NCI-H2227 (cell line): ENCODE measurements around the gene C2CD4C.
"Not testable (repeated sequence)": the region's sequence is repeated elsewhere in the genome, so short reads cannot be mapped to it uniquely, and the experiment has no call there.

ENCODE experiments used
- DNase-seq: peaks from one replicate; lab custom pipeline; 2025; ENCODE audit not compliant: unreplicated experiment; lab: John Stamatoyannopoulos, UW

Gene C2CD4C, protein sequence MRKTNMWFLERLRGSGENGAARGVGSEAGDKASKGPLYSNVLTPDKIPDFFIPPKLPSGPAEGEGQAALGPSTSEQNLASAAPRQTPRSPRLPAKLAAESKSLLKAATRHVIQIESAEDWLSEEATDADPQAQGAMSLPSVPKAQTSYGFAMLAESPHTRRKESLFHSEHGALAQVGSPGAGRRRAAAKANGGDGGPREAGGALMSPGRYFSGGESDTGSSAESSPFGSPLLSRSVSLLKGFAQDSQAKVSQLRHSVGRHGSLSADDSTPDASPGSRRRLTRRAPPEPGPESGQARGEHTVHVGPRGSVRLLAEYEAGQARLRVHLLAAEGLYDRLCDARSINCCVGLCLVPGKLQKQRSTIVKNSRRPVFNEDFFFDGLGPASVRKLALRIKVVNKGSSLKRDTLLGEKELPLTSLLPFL

DNA sequence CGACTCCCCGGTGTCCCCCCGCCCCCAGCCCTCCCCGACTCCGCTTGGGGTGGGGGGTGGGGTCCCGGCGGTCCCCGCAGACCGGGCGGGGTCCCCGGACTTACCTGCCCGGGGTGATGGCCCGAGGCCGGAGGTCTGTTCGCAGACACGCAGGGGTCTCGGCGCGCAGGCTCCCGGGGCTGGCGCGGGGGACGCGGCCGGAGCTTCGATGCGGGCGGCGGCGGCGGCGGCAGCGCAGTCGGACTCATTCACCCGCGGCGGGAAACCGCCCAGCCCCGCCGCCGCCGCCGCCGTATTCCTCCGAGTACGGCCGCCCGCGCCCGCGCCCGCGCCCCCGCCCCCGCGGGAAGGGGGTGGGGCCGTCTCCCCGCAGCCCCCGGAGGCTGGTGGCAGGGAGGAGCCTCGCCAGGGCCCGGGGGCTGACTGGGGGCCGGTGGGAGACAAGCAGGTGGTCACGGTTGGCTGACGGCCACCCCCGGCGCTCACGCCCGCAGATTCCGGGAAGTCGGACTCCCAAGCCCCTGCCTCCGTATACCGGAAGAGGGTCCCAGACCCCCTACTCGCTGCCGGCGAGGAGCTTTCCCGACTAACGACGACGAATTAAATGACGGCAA is at the start of gene C2CD4C:
Gene C2CD4C, minus strand, starts transcription at position 246 of the 614 bp plus-strand sequence. CDS start 786 bp downstream, outside the sequence.
- peak; percentile 71 for DNase-seq

DNA sequence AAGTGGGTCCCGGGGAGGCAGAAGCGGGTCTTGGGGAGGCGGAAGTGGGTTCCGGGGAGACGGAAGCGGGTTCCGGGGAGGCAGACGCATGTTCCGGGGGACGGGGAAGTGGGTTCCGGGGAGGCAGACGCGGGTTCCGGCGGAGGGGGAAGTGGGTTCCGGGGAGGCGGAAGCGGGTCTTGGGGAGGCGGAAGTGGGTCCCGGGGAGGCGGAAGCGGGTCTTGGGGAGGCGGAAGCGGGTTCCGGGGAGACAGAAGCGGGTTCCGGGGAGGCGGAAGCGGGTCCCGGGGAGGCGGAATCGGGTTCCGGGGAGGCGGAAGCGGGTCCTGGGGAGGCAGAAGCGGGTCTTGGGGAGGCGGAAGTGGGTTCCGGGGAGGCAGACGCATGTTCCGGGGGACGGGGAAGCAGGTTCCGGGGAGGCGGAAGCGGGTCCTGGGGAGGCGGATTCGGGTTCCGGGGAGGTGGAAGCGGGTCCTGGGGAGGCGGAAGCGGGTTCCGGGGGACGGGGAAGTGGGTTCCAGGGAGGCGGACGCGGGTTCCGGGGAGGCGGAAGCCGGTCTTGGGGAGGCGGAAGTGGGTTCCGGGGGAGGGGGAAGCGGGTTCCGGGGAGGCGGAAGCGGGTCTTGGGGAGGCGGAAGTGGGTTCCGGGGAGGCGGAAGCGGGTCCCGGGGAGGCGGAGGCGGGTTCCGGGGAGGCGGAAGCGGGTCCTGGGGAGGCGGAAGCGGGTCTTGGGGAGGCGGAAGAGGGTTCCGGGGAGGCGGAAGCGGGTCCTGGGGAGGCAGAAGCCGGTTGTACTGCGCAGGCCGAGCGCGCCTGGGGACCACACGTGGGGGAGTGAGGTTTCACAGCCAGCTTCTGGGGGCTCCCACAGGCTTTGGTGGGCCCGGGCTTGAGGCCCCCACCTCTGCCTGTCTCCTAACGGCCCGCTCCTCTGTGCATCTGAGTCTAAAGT is 49.4 kb upstream of the C2CD4C start:
- DNase-seq: no peak

DNA sequence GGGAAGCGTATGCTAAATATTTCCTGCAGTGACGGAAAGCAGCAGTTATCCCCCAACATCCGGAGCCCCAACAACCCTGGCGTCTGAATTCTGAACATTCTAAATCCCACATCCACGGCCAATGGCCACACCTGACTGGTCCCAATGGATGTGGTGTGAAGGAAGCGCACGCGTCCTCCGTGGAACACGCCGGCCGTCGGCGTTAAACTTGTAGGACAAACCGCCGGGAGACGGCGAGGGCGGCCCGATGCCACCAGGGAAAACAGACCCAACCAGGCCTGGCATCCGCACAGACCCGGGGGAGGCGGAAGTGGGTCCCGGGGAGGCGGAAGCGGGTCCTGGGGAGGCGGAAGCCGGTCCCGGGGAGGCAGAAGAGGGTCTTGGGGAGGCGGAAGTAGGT is 48.7 kb upstream of the C2CD4C start:
- DNase-seq: no peak

DNA sequence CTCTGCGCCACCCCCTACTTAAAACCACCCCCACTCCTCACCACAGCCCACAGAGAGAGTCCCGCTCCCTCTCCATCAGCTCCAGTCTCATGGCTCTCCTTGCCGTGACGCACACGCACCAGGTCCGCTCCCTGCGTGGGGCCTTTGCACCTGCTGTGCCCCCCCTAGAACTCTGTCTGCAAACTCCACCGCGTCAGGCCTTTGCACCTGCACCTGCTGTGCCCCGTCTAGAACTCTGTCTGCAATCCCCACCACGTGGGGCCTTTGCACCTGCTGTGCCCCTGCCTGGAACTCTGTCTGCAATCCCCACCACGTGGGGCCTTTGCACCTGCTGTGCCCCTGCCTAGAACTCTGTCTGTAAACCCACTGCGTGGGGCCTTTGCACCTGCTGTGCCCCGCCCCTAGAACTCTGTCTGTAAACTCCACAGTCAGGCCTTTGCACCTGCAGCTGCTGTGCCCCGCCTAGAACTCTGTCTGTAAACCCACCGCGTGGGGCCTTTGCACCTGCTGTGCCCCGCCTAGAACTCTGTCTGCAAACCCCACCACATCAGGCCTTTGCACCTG is 47.7 kb upstream of the C2CD4C start:
- DNase-seq: no peak

DNA sequence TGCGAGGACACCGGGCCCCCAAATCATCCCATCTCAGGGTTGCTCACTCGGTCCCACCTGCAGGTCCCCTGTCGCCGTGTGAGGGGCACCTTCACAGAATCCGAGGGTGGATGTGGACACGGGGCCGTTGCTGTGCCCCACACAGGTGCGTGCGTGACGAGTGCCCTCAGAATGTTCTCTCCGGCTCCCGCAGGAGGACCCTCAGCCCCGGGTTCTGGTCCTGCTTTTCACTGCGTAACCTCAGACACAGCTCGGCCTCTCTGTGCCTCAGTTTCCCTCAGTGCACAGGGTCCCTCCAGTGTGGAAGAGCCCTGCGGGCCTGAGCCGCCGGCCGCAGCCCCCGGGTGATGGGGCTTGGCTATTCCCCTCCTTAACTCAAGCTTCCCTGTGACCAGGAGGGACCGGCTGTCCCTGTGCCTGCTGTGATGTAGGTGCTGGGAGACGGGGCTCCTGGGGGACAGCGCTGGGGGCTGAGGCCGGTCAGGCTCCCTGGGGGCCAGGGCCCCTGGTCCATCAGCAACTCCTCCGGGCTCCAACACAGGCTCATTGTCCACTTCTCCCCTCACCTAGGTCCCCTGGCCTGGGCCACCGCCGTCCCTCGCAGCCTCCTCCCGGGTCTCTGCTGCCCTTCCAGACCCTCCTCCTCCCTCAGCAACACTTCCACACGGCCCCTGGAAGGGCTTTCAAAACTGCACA is 47.1 kb upstream of the C2CD4C start:
- DNase-seq: no peak

DNA sequence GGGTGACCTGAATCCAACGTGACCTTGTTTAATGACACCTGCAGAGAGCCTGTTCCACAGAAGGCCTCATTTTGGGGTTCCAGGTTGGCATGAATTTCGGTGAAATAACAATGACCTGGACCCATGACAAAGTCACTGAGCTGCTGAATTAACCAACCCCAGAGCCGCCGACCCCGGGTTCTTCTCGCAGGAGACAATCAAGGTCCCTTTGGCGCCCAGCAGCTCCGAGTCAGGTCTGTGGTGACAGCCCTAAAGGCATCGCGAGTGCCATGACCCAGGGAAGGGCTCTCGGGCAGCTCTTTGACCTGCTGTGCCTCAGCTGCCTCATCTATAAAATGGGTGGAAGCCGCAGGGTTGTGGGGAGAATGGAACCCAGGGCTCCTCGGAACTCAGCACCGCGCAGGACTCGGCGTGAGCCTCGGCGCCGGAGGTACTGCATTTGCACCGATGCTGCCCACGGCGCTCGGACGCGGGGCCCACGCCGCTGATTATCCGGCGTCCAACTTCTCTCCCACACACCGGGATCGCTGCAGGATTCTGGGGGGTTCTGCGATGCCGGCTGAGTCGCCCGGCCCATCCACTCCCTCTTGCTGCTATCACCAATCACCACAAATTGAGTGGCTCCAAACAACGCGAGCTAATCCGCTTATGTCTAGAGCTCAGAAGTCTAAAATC is 46.2 kb upstream of the C2CD4C start:
- no peak for DNase-seq

DNA sequence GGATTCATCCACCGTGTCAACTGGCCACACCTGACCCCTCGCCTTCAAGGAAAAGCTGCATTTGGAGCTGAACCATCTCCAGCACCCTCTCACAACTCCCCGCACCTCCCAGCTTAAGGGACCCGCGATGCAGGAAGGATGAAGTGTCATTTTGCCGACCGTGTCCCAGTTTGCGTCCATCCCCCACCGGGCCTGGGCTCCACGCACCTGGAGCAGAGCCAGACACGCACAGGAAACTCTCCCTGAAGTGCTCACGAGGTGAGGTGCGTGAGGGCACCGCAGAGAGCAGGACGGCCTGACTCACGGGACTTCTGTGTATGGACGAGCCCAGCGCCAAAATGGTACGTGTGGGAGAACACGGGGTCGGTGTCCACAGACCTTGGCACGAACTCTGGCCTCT is 44.7 kb upstream of the C2CD4C start:
- DNase-seq: no peak

DNA sequence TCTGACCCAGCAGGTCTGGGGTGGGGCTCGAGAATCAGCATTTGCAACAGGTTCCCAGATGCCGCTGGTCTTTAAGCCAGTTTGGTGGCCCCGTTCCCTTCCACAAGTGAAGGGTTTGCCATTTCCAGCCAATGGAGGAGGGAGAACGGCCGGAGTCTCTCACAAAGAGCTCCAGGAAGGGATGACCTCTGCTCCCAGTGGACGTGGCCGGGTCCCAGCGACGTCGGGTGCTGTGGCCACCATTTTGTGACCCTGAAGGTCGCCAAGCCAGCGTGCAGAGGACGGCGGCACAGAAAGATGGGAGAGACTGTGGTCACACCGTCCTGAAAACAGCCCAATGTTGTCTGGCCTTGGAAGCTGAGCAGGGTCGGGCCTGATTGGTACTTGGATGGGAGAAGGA is 43.9 kb upstream of the C2CD4C start:
- DNase-seq: no peak

DNA sequence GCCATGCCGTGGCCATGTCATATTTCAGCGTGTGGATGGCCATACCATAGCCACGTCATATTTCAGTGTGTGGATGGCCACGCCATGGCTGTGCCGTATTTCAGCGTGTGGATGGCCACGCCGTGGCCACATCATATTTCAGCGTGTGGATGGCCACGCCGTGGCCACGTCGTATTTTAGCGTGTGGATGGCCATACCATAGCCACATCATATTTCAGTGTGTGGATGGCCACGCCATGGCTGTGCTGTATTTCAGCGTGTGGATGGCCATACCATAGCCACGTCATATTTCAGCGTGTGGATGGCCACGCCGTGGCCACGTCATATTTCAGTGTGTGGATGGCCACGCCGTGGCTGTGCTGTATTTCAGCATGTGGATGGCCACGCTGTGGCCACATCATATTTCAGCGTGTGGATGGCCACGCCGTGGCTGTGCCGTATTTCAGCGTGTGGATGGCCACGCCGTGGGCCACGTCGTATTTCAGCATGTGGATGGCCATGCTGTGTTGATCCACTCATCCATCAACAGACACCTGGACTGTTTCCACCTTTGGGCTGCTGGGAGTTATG is 42.0 kb upstream of the C2CD4C start:
- DNase-seq: not testable (repeated sequence)

DNA sequence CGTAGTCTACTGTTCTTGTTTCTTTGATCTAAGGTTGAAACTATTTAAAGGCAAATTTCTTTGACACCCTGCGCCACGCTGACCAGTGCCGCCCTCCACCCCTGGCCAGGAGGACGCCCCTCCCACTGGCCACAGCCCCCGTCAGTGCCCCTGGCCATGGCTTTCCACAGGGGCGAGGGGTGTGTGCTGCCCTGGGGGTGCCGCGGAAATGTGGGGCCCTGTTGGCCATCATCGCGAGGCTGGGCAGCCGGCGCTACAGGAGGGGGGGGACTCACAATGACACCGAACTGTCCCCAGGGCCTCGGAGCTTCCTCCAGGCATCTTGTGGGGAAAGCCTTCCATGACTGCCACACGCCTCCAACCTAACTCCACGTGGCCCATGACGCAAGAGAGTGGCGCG is 41.0 kb upstream of the C2CD4C start:
- DNase-seq: no peak

DNA sequence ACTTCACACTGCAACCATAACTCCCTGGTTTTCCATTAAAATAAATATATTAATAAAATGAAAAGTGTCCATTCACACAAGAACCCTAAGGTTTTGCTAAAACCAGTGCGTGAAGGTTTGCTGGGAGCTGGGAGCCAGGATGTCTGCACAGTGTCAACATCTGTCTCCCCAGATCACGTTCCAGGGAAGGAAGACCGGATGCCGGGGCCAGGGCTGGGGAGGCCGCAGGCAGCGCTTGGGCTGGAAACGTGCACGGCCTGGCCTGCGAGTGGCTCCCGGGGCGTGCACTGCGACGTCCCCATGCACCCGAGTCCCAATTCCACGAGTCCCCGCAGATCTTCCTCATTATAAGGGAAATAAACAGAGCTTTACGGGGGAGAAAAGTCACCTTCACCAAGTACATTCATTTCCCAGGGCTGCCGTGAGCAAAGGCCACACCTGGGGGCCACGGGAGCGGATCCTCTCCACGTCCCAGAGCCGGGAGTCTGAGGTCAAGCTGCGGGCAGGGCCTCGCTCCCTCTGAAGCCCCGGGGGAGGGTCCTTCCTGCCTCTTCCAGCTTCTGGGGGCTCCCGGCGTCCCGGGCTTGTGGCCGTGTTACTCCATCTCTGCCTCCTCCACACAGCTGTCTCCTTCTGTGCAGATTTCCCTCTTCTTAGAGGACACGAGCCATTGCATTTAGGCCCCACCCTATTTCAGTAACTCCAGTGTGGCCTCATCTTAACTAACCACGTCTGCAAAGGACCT is 39.0 kb upstream of the C2CD4C start:
- no peak for DNase-seq

DNA sequence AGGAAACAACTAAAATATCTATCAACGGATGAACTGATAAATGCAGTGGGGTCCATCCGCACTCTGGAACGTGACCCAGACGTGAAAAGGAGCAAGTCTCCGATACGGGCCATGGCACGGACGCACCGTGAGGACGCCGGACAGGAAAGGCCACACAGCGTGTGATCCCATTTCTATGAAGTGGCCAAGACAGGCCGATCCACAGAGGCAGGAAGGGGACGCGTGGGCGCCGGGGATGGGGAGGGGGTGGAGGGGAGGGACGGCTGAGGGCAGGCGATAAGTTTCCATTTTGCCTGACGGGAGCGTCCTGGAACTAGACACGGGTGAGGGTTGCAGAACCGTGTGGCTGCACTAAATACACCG is 38.1 kb upstream of the C2CD4C start:
- DNase-seq: no peak

DNA sequence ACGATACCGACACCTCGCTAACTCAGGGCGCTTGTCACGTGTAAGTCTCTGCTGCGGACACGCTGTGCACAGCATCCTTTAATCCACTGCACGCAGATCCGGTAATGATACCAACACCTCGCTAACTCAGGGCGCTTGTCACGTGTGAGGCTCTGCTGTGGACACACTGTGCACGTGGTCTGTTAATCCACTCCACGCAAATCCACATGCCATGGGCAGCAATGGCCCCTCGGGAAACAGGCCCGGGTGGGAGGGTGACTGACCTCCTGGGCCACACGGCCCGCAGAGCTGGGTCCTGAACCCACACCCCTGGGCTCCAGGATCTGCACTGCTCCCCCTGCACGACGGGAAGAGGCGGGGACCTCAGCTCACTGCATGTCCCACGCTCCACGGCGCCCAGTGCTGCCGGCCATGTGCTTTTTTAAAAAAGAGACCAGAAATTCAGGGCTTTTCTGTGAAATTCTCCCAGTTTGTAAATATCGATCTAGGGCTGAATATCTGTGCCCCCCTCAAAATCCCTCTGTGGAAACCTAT is 35.8 kb upstream of the C2CD4C start:
- DNase-seq: no peak

DNA sequence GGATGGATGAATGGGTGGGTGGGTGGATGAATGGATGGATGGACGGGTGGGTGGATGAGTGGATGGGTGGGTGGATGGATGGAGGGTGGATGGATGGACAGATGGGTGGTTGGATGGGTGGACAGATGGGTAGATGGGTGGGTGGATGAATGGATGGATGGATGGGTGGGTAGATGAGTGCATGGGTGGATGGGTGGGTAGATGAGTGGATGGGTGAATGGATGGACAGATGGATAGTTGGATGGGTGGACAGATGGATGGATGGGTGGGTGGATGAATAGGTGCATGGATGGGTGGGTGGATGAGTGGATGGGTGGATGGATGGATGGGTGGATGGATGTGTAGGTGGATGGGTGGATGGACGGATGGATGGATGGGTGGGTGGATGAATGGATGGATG is 34.1 kb upstream of the C2CD4C start:
- DNase-seq: no peak

DNA sequence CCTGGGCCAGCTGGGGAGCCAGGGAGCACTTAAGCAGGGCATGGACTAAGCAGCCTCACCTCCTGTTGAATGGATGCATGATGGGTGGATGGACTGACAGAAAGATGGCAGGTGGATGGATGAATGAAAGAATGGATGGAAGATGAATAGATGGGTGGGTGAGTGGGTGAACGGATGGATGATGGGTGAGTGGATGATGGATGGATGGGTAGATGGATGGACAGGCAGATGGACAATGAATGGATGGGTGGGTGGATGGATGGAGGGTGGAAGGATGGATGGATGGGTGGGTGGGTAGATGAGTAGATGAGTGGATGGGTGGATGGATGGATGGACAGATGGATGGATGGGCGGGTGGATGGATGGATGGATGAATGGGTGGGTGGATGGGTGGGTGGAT is 33.1 kb upstream of the C2CD4C start:
- DNase-seq: no peak

DNA sequence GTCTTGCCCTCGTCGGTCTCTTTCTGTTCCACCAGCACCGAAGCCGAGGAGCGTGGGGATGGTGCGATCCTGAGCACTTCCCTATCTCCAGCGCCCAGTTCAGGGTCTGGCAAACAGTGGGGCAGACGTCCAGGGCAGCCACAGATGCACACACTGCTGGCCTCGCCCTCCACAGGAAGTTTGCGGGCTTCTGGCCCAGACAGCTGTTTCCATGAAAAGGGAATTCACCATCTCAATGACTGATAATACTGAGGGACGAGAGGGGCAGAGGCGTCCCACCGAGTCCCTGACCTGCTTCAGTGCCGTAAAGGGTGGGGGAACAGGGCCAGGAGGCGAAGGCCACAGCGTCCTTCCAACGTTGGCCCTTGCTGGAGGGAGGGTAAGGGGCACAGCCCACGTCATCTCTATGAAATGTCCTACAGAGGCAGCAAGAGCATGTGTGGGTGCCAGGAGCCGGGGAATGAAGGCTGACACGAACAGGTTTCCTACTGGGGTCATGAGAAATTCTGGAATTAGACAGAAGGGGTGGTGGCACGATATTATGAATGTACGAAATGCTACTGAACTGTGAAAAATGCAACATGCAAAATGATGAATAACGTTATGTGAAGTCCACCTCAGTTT is 32.4 kb upstream of the C2CD4C start:
- no peak for DNase-seq

DNA sequence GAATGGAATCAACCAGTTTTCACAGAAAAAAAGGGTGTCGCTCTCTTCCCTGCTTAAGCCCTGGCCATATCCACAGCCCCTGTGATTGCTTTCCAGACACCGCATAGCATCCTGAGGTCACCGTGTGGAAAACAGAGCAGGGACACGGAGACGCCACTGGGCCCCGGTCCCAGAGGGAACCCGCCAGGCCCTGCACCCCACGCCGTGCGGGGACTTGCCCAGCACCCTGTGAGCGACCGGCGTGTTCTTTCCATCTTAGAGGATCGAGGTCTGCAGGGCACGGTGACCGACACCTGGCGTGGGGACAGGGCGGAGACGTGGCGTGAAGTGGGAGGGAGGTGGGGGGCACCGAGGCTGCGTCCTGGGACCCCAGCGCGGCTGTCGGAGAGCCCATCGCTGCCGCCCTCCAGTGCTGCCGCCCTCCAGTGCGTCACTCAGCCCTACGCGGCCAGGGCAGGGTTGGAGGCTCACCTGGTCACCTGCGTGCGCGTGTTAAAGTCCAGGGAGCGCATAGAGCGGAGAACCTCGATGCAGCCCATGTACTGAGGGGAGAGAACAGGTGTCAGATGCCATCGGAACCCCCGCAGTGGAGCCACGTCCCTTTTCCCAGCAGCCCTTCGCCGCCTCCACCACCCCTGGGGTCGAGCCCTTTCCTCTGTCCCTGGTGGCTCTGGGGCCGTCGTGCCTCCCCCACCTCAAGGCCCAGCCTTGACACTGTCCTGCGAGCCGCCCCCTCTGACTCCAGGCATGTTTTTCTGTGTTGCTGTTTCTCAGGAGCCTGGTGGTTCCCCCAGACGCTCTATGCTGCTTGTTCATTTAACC is 31.7 kb upstream of the C2CD4C start:
- no peak for DNase-seq
